GM21737 (cell line): ENCODE results near the gene EZH2.

Experiments used
- ATAC-seq: cut with Tn5 transposase; IDR thresholded peaks from one replicate; pipeline ENCODE4 v1.9.1; 2021; ENCODE audit warnings: mild to moderate bottlenecking, moderate library complexity; ENCODE audit not compliant: unreplicated experiment

Gene EZH2

GRCh38 chr7:148884049-148884298 is at the start of gene EZH2:
TSS of gene EZH2 (minus strand) at chr7:148884291. CDS start at chr7:148847298, 36,993 bp downstream.
- peak; percentile 28 for ATAC-seq

DNA sequence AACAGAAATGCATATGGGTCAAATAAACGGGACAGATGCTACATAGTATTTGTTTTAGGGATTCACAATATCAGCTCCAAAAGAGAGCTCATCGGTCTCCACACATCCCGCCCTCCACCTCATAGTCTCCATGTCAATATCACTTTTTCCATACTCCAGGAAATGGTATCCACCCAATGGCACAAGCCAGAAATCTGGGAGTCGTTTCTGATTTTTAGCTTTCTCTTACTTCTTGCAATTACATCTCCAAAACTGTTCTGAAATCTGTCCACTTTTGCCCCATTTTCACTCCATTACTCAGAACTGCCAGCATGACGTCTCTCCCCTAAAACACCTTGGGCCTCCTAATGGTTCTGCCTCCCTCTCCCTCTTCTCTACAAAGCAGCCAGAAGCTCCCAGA is 47.4 kb upstream of the EZH2 start:
- no peak for ATAC-seq

- ATAC-seq = no peak
These were observed 46.2 kb upstream of the EZH2 start for GRCh38 chr7:148930335-148930734.

GRCh38 chr7:148929176-148929575 is 45.1 kb upstream of the EZH2 start:
- no peak for ATAC-seq

DNA sequence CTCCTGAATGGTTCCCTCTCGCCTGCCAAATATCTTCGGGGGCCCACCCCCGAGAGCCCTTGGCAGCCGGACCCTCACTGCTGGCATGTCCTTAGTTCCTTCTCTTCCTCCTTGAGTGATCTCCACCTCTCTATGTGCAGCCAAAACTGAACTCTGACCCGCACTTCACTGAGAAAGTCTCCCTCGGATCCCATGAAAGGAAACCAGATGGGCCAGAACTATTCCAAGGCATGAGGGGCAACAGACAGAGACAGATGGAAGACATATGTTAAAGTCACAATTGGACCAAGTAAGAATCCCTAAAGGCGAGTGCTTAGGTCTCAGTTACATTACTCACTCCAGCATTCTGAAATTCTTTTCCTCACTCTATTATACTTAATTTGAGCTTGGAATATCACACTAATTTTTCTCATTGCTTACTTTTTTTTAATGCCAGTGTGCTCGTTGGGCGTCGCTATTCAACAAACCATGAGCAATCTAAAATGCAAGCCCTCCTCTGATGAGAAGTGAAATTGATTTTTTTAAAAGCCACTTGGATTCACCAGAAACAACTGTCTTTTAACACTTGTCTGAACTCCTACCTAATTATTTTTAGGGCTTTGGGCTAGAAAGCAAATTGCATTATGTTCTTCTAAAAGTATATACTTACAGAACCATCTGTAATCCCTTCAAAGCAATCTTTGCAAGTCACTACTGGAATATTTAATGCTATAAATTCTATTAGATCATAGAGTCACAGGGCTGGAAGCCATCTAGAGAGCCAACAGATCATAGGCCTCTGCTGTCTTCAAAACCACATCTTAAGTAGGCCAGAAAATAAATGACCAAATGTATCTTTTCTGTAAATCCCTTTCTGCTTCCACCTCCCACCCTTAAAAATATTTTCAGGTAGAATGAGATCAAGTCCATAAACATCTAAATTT is 43.3 kb upstream of the EZH2 start:
- ATAC-seq = no peak

GRCh38 chr7:148925836-148926235 is 41.7 kb upstream of the EZH2 start:
- no peak for ATAC-seq

GRCh38 chr7:148924011-148924410 is 39.9 kb upstream of the EZH2 start:
- no peak for ATAC-seq

GRCh38 chr7:148921806-148922205 is 37.7 kb upstream of the EZH2 start:
- no peak for ATAC-seq

DNA sequence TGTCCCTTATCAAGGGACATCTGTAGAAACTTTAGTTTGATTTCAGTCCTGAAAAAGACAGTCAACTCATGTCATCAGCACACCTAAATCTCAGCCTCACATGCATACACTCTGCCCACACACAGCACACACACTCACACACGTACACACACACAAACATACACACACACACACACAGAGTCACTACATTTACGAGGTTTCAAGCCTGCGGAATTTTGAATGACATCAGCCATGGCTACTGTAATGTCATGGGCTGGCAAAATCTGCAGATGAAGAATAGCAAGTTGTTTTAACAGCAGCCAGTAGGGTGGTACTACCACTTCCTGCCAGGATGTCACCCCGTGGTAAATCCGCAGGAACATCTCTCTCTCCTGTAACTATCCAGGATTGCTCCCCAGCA is 37.1 kb upstream of the EZH2 start:
- no peak for ATAC-seq

GRCh38 chr7:148919859-148920258 is 35.8 kb upstream of the EZH2 start:
- no peak for ATAC-seq

GRCh38 chr7:148918058-148918596 is 34.0 kb upstream of the EZH2 start:
- no peak for ATAC-seq

DNA sequence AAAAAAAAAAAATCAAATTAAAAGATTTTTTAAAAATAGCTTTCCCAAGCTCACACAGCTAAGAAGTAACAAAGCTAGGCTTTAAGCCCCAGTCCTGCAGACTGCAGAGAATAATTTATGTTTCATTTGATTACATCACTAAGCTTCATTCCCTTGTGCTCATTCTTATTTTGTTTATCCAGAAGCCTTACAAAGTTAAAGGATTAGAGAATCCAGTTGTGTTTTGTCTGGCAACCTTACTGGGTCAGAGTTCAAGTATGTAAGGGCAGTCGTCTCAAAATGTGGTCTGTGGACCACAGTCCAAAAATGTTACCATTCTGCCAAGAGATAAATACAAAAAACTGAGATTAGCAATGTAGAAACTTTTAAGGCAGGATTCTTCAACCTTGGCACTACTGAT is 32.1 kb upstream of the EZH2 start:
- no peak for ATAC-seq

DNA sequence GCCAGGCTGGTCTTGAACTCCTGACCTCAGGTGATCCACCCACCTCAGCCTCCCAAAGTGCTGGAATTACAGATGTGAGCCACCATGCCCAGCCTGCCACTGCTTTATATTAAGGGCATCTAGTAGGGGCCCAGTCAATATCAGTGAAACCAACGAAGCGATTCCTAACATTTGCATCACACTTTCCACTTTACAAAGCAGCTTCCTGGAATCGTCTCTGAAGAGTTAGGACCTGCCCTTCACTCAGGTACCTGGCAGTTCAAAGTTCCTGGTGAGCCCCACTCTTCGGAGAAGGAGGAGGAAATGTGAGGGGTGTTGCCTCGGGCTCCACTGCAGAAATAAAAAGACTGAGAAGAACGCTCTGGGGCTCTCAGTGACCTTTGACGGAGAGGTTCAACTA is 31.1 kb upstream of the EZH2 start:
- ATAC-seq = no peak

DNA sequence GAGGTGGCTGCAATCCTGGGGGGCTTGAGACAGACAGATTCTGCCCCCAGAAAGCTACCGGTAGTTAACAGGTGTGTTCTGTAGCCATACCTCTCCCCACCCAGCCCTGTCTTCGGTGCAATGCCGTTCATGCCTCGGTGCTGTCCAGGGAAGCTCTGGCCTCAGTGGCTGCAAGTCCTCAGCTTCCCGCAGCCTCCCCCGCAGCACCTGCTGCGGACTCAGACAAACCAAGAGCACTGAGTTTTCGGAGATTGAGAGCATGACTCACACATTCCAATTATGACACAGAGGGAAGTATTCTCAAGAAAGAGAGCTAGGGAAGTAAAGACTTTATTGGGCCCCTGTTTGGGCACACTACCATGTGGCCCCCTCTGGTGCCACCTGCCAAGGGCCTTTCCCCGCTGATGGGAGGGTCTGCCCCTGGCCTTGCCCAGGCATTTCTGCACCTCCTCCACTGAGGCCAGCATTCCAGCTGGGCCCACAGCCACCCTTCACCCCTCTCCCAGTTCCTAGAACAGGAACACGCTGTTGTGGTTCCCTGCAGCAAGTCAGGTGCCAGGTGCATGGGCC is 30.2 kb upstream of the EZH2 start:
- peak; percentile 49 for ATAC-seq

DNA sequence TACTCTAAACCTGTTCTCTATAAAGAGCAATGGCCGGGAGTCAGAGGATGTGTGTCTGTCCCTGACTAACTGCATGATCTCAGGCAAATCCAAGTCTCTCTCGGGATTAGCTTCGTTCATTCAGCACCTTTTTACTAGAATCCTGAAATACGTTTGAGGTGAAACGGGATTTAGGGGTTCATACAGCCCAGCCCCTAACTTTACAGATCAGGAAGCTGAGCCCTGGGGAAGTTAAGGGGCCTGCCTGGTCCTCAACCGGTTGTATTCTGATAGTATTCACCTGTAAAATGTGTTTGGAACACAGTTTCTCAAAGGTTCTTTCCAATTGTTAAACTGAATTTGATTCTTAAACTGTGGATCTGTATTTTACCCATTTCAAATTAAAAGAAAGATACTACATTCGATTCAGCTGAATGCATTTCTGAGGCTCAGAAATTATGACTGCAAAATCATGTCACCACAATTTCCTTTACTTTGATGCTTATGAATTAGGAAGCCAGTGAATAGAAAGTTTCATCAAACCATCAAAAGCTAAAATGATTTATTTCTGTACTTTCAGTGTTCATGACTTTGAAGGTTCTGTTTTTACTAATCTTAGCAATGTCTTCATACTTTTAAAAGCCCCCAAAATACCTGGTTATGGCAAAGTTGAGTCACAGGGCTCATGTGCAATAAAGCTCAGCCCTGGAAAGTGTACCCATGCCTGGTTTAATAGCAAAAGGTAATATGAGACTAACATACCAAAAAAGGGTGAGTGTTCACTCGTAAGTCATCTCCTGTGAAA is 28.9 kb upstream of the EZH2 start:
- ATAC-seq = no peak

DNA sequence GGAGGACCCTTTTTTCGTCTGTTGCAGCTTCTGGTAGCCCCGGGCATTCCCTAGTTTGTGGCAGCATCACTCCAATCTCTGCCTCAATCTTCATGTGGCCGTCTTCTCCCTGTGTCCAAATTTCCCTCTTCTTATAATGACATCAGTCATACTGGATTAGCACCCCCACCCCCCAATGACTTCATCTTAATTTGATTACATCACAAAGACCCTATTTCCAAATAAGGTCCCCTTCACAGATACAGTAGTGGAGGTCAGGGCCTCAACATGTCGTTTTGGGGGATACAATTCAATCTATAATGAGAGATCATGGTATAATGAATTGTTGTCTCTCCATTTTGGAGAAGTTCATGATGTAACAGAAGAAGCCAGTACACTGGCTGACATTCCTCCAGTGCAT is 28.1 kb upstream of the EZH2 start:
- no peak for ATAC-seq

DNA sequence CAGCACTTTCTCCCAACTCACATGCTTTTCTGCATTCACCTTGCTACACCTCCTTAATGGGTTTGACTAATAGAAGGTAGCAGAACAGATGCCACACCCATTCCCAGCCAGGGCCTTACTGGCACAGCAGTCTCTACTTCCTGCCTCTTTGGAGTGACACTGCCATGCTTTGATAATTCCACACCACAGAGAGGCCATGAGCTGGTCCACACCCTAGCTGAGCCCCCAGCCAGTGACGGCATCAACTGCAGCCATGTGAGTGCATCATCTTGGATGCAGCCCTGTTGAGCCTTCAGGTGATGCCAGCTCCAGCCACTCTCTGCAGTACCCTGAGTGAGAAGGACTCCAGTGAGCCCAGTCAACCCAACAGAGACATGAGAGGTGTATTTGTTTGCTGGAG is 27.5 kb upstream of the EZH2 start:
- ATAC-seq = no peak

DNA sequence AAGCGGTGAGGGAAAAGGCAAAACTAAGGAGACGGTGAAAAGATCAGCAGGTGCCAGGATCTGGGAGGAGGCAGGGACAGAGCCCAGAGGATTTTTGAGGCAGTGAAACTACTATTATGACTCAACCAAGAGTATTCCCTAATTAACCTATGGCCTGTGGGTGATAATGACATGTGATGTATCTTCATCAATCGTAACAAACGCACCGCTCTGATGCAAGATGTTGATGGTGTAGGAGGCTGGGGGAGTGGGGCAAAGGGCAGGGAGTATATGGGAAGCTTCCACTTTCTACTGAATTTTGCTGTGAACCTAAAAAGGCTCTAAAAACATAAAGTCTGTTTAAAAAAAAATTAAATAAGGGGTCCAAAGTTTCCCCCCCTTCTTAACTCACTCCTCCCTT is 25.5 kb upstream of the EZH2 start:
- no peak for ATAC-seq

GRCh38 chr7:148906707-148907498 is 22.8 kb upstream of the EZH2 start:
- ATAC-seq = no peak

DNA sequence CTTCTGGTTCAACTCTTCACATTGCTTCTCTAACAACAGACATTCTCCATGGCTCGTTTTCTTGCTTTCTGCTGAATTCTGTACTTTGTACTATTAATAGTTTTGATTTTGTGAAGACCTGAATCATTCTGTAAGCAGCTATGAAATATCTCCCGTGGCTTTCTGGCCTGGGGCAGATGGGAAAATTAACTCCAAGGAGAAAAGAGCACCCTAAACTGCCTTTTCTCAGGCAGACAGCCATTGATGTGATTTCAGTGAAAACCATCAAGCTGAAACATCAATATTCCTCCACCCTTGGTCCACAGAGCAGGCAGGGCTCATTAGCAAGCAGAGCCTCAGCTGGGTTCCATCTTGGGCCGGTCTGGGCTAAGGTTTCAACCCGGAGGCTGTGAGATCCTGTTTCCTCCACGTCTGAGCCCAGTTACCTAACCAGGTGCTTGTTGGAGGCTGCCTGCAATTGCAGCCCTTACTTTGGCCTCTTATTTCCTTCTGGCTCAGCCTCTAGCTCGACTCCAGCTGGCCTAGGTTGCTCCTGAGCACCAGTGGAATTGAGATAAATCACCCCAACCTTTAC is 21.1 kb upstream of the EZH2 start:
- ATAC-seq = no peak

DNA sequence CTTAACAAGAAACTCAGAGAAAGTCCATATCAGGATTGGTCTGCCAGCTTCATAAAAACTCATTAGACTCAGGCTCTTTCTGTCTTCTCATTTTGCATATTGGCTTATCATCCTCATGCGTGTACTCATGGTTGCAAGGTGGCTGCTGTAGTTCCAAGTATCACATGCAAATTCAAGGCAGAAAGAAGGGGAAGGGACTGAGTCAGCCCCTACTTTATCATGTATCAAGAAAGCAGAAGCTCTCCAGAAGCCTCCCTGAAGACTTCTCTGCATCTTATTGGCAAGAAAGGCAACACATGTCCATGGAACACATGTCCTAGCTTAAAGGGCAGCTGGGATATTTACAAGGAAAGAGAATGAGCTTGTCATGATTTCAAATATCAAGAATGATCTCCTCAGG is 19.4 kb upstream of the EZH2 start:
- ATAC-seq = no peak
